Hematopoietic multipotent progenitor cell treated with erythropoietin and hydrocortisone succinate and interleukin-3 and kit ligand, for 15 days (in vitro differentiated cells): ENCODE data around the gene OMA1.

Source experiments
- DNase-seq: peaks from one replicate; pipeline ENCODE4 v3.0.0-alpha.2; 2015; ENCODE audit warnings: low spot score

The OMA1 gene

GRCh38 chr1:58457023-58457635 lies 89.4 kb downstream of the OMA1 start:
- no peak for DNase-seq

- no peak for DNase-seq
Measured at GRCh38 chr1:58456470-58456869, 90.1 kb downstream of the OMA1 start.

GRCh38 chr1:58454807-58455206 lies 91.7 kb downstream of the OMA1 start:
- DNase-seq: no peak

- no peak for DNase-seq
Measured at GRCh38 chr1:58454385-58454784, 92.1 kb downstream of the OMA1 start.

DNA sequence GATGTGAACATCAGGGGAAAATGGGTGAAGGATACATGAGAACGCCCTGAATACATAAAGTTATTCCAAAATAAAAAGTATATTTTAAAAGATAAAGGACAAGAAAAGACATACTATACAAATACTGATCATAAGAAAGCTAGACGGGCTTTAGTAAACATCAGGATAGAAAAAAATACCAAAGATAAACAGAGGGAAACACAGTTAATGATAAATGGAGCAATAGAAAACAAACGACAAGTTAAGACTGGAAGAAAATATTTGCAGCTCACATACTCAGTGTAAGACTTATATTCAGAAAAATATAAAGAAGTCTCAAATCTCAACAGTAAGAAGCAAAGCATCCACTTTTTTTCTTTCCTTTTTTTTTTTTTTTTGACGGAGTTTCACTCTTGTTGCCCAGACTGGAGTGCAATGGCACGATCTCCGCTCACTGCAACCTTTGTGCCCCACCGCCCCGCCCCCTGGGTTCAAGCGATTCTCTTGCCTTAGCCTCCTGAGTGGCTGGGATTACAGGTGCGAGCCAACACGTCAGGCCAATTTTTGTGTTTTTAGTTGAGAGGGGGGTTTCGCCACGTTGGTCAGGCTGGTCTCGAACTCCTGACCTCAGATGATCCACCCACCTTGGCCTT lies 94.8 kb downstream of the OMA1 start:
- DNase-seq: no peak

- no peak for DNase-seq
Measured at GRCh38 chr1:58447886-58448285, 98.6 kb downstream of the OMA1 start.

DNA sequence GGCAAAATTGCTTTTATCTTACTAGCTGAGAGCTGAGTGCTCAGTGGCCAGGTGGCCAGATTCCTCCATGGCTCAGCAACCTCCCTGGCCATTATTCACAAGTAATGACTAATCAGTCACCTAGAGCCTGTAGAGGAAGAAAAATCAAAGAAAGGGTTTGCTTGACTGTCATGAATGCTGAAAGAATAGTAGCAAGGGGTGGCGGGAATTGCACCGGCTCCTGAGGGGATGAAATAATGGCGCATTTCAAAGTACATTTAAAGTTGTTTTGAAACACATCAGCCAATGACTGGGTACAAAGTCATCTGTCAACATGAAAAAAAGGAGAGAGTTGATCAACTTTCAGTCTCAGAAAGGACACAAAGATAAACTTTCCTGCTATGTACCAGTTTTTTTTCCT lies 99.5 kb downstream of the OMA1 start:
- no peak for DNase-seq

GRCh38 chr1:58446368-58446767 lies 100.2 kb downstream of the OMA1 start:
- no peak for DNase-seq

DNA sequence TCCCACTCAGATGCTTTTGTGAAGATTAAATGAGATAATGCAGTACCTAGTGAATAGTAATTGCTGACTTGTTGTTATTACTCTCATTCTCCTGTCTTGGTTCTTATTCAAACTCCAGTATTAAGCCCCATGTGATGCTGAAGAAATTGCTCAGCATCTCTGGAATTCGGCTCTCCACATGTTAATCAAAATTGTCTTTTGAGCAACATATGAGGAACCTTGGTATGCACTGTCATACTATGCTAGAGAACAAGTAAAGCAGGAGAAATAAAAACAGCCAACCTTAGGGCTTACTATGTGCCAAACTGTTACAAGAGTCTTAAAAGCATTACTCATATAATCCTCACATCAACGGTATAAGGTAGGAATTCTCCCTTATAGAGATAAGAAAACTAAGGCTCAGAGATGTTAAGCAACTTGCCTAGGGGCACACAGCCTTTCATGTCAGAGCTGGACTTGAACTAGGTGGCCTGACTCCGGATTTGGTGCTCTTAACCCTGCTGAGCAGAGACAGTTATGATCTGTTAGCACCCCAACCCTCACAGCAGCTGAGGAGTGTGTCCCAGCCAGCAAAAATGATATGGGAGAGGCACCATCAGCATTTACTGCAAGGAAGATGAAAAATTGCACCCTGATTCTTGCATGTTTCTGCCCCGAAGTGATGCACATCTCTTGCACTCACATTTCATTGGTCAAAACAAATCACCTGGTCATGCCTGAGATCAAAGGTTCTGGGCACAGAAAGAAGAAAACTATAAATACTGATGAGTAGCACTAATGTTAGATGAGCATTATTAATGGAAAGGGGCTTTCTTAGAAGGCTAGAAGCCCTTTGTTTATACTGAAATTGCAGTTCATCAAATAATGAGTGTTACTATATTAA lies 102.3 kb downstream of the OMA1 start:
- no peak for DNase-seq

DNA sequence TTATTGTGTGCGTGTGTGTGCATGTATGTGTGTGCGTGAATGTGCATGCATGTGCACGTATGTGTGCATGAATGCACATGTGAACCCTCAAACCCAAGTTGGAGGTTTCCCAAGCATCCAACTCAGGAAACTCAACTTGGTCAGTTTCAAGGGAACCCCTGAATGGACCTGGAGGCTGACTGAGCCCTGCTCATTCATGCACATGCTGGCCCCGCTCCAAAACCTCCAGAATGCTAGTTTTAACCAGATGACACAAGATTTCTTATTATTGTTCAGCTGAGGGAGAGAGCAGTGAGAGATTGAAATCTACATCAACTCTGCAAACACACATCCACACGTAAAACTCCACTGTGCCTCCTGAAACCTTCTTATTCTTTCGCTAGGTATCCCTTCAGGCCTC lies 104.4 kb downstream of the OMA1 start:
- DNase-seq: no peak

DNA sequence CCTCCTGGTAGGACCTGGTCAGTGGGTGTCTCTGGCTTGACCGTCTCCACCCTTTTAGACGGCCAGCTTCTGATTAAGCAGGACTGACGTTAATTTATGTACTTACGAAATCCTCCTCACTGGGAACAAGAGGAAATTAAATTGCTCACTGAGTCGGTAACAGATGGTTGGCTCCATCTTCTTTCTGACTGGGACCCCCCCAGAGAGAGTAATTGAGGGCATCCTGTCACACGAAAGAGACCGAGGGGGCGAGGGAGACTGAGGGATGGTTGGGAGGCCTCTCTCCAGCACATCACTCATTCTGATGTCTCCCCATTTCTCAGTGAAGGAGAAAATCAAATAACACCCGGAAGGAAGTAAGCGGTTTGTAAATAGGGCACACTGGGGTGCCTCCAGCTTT lies 104.8 kb downstream of the OMA1 start:
- no peak for DNase-seq

DNA sequence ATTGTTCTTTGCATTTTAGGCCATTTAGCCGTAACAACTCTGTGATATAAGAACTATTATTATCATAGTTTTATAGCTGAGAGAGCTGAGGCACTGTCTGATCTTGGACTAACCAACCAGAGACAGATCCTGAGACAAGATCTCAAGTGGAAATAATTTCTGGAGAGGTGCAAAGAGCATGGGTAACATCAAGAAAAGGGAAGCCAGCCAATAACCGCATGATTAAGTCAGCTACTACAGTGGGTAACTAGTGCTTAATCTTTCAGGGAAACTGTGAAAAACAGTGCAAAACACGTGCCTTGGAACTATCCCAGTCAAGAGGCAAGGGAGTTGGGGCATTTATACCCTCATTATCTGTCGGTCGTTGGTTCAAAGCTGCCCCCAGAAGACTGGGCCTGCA lies 105.8 kb downstream of the OMA1 start:
- DNase-seq: no peak

GRCh38 chr1:58439946-58440345 lies 106.6 kb downstream of the OMA1 start:
- no peak for DNase-seq

- DNase-seq: no peak
Measured at GRCh38 chr1:58438468-58438867, 108.1 kb downstream of the OMA1 start.

DNA sequence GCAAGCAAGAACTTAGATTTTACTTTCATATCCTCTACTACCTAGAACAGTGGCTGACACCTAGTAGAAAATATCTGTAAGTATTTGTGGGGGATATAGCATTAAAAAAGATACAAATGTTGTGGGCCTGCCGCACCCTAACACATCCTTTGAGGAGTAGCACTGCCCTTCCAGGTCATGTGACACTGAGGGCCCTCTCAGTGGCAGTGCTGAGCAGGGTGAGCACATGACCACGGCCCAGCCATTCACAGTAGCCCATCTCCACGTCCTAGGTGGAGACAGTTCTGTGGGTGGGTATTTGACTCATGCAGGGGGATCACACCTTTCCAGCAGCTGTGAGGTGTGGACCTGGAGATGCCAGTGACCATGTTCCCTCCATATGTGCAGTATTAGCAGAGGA lies 108.9 kb downstream of the OMA1 start:
- no peak for DNase-seq

- DNase-seq: no peak
Measured at GRCh38 chr1:58436615-58437297, 109.8 kb downstream of the OMA1 start.

GRCh38 chr1:58435376-58435775 lies 111.2 kb downstream of the OMA1 start:
- DNase-seq: no peak

- DNase-seq: no peak
Measured at GRCh38 chr1:58434607-58435006, 111.9 kb downstream of the OMA1 start.

DNA sequence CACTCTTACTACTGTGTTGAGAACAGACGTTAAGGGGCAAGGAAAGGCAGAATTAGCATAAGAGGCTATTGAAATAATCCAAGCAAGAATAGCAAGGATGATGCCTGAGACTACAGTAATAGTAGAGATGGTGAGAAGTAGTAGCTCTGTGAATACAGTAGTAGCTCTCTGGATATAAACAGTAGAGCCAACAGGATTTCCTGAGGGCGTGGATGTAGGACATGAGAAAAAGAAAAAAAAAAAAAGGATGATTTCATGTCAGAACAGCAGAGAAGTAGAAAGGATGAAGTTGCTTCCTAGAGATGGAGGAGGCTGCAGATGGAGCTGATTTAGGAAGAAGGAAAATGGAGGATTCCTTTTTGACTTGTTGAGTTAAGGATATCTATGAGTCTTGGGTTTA lies 112.3 kb downstream of the OMA1 start:
- no peak for DNase-seq

DNA sequence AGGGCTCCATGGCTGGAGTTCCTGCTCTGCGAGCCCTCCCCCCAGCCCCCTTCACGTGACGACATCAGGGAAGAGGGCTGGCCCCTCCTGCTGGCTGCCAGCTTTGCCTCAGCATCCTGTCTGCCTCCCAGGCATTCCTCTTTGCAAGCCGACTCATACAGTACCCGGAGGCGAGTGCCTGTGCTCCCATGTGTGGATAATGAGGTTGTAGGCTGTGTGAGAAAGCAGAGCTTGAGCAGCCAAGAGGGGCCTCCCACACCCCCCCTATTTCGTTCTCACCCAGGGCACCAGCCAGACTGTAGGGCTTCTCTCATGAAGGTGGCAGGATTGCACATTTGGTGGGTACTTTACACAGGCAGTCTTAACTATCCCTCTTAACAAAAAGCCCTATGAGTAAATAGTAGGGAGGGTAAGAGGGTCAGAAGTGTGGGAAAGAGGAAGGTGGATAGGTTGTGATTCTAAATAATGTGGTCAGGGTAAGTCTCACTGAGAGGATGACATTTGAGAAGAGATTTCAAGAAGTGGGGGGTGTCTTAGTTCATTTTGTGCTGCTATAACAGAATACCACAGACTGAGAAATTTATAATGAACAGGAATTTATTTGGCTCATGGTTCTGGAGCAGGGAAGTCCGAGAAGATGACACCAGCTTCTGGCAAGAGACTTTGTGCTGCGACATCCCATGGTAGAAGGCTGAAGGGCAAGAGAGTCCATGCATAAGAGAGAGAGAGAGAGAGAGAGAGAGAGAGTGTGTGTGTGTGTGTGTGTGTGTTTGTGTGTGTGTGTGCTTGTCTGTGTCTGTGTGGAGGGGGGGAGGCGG lies 113.5 kb downstream of the OMA1 start:
- no peak for DNase-seq

GRCh38 chr1:58431901-58432620 lies 114.5 kb downstream of the OMA1 start:
- no peak for DNase-seq
